Esophagus muscularis mucosa (tissue), 4 donors: ENCODE data around the gene TPBG. TPM values are rescaled to one million over a fixed set of nuclear protein-coding genes. Genes with fewer than 3 reads are reported as not detected.
"Not testable (repeated sequence)": the region's sequence is repeated elsewhere in the genome, so short reads cannot be mapped to it uniquely, and the experiment has no call there.

ENCODE experiments used
- DNase-seq: peaks from one replicate; pipeline ENCODE4 v3.0.0-alpha.2; 2017; ENCODE audit errors: extremely low spot score
- H3K27ac ChIP-seq, 4 donors: fragments of 200-600 bp; sonication (generic); replicated peaks in 1 of 4; 1 replicate in 3 of 4; 2 replicates in 1 of 4; pipeline ENCODE4 v1.5.1; 2016 to 2019; ENCODE audit warnings: mild to moderate bottlenecking in 1 of 4
- H3K27me3 ChIP-seq, 4 donors: fragments of 200-600 bp; sonication (generic); one replicate each; pipeline versions ENCODE4 v1.5.1 to v1.6.0; 2016 to 2019
- H3K36me3 ChIP-seq, 4 donors: fragments of 200-600 bp; sonication (generic); one replicate each; pipeline ENCODE4 v1.5.1; 2016 to 2019
- H3K4me1 ChIP-seq, 4 donors: fragments of 200-600 bp; sonication (generic); one replicate each; pipeline ENCODE4 v1.5.1; 2016 to 2019
- H3K4me3 ChIP-seq, 4 donors: fragments of 200-600 bp; sonication (generic); 1 replicate in 2 of 4; 2 replicates in 2 of 4; pipeline ENCODE4 v1.5.1; 2016 to 2019; ENCODE audit warnings: mild to moderate bottlenecking in 4 of 4, moderate library complexity in 1 of 4
- H3K9me3 ChIP-seq, 4 donors: fragments of 200-600 bp; sonication (generic); 1 replicate in 3 of 4; 2 replicates in 1 of 4; pipeline ENCODE4 v1.5.1; 2016 to 2019
- CTCF ChIP-seq, 3 experiments: fragments of 200-600 bp in 2 of 3; fragments of 450-650 bp in 1 of 3; sonication (generic) in 2 of 3; IDR thresholded peaks; one replicate each; pipeline ENCODE4 v1.5.1; 2017 to 2019; ENCODE audit warnings: antibody characterized with exemption in 3 of 3, mild to moderate bottlenecking in 2 of 3, moderate library complexity in 1 of 3
- EP300 ChIP-seq: sonication (generic); formaldehyde crosslinking; IDR thresholded peaks from one replicate; pipeline ENCODE4 v1.6.1; 2017; ENCODE audit warnings: antibody characterized with exemption
- POLR2A ChIP-seq: fragments of 450-650 bp; IDR thresholded peaks from one replicate; pipeline ENCODE4 v1.6.1; 2017; ENCODE audit warnings: antibody characterized with exemption, moderate library complexity, mild to moderate bottlenecking, low read depth
- POLR2AphosphoS5 ChIP-seq, 2 donors: sonication (generic); formaldehyde crosslinking; IDR thresholded peaks; one replicate each; pipeline ENCODE4 v1.6.1; 2017; ENCODE audit warnings: antibody characterized with exemption in 2 of 2
- WGBS: methylation state at CpG from one replicate; pipeline ENCODE4 v1.1.5; 2018; 5-methylcytosine and 5-hydroxymethylcytosine counted together
- intact Hi-C: fragments of 100-400 bp; cut with DNase I; formaldehyde crosslinking; loops from one replicate; pipeline ENCODE4 v1.15.1; 2023
- total RNA-seq, 4 donors: library from RNA; depleted of rRNA; stranded (reverse); fragments of >200 nt; gene quantifications; one replicate each; pipeline versions ENCODE4 v1.1.0 to v1.2.1, GENCODE V29; 2016

TPBG gene
- total RNA-seq, 4 donors from 2014 or later = 111 to 181 (median 118) TPM

GRCh38 chr6:82380566-82381185 lies 17.1 kb downstream of the TPBG start:
- TF ChIP-seq POLR2AphosphoS5 (IDR thresholded peaks at IDR 0.05) = no peak
- intact Hi-C loops = no loop called here
- no peak for DNase-seq
- Histone ChIP-seq H3K36me3 (no peaks in the 10 kb centered on the region), H3K9me3 (no peaks in the 10 kb centered on the region), H3K27ac (peak overlapping the region; percentile 33 to 77 (median 36)), H3K27me3 (no peaks in the 10 kb centered on the region), H3K4me3 (no peak overlapping the region), H3K4me1 (peaks cover 0 to 49% (median 34%) of the 10 kb centered on the region in 4 donors)
- WGBS = 77% methylated on average over 9 of the region's 9 CpGs

- Histone ChIP-seq H3K9me3 (no peaks in the 10 kb centered on the region), H3K4me3 (no peak overlapping the region), H3K36me3 (no peaks in the 10 kb centered on the region), H3K27me3 (no peaks in the 10 kb centered on the region), H3K4me1 (peaks cover 0 to 55% (median 40%) of the 10 kb centered on the region in 4 donors), H3K27ac (peak overlapping the region; percentile 12 to 77 (median 36))
- DNase-seq = no peak
- TF ChIP-seq POLR2A = no peak
- TF ChIP-seq POLR2AphosphoS5 (IDR thresholded peaks at IDR 0.05) = no peak
- TF ChIP-seq EP300 = no peak
- TF ChIP-seq CTCF (IDR thresholded peaks at IDR 0.05) = no peak
- intact Hi-C loops = no loop called here
- WGBS = 90% methylated on average over 1 of the region's 1 CpG
Observed at GRCh38 chr6:82381278-82381677, 17.7 kb downstream of the TPBG start.

GRCh38 chr6:82385102-82385501 lies 21.5 kb downstream of the TPBG start:
- H3K27me3 ChIP-seq = no peaks in the 10 kb centered on the region
- intact Hi-C loops = no loop called here
- no peak for DNase-seq
- TF ChIP-seq POLR2AphosphoS5 (IDR thresholded peaks at IDR 0.05) = no peak
- TF ChIP-seq POLR2A = no peak
- H3K36me3 ChIP-seq = no peaks in the 10 kb centered on the region
- no peaks in the 10 kb centered on the region for H3K9me3 ChIP-seq
- H3K27ac ChIP-seq = peak overlapping the region; percentile 65 to 77 (median 75)
- 50% methylated on average over 3 of the region's 3 CpGs for whole genome bisulfite sequencing
- peak overlapping the region in 2 of 4 donors; percentile 1 to 18 for H3K4me3 ChIP-seq
- H3K4me1 ChIP-seq = peaks cover 0 to 61% (median 53%) of the 10 kb centered on the region in 4 donors

- no peaks in the 10 kb centered on the region for H3K27me3 ChIP-seq
- no peak for TF ChIP-seq CTCF (IDR thresholded peaks at IDR 0.05)
- no peak for TF ChIP-seq POLR2A
- TF ChIP-seq EP300 = no peak
- TF ChIP-seq POLR2AphosphoS5 (IDR thresholded peaks at IDR 0.05) = no peak
Observed at GRCh38 chr6:82385546-82385945, 21.9 kb downstream of the TPBG start.

GRCh38 chr6:82385961-82386360 lies 22.3 kb downstream of the TPBG start:
- Histone ChIP-seq H3K36me3 (no peaks in the 10 kb centered on the region), H3K27ac (peak overlapping the region; percentile 65 to 77 (median 75)), H3K4me1 (peaks cover 0 to 52% (median 47%) of the 10 kb centered on the region in 4 donors), H3K27me3 (no peaks in the 10 kb centered on the region), H3K4me3 (no peak overlapping the region), H3K9me3 (no peaks in the 10 kb centered on the region)
- DNase-seq = no peak
- intact Hi-C loops = no loop called here
- TF ChIP-seq POLR2A (no peak), POLR2AphosphoS5 (IDR thresholded peaks at IDR 0.05) (no peak), CTCF (IDR thresholded peaks at IDR 0.05) (no peak), EP300 (no peak)
- WGBS = 74% methylated on average over 2 of the region's 2 CpGs

More at GRCh38 chr6:82385546-82385945, 21.9 kb downstream of the TPBG start:
- Histone ChIP-seq H3K36me3 (no peaks in the 10 kb centered on the region), H3K27ac (peak overlapping the region; percentile 65 to 77 (median 75)), H3K4me3 (peak overlapping the region in 1 of 4 donors; percentile 18), H3K9me3 (no peaks in the 10 kb centered on the region), H3K4me1 (peaks cover 0 to 57% (median 51%) of the 10 kb centered on the region in 4 donors)
- 40% methylated on average over 2 of the region's 2 CpGs for WGBS
- intact Hi-C loops = no loop called here
- no peak for DNase-seq

GRCh38 chr6:82394770-82395169 lies 31.2 kb downstream of the TPBG start:
- H3K27ac ChIP-seq, DNase-seq, H3K9me3 ChIP-seq, H3K27me3 ChIP-seq, intact Hi-C loops, H3K4me3 ChIP-seq, H3K36me3 ChIP-seq: not testable (repeated sequence)
- H3K4me1 ChIP-seq = peaks cover 0 to 28% (median 22%) of the 10 kb centered on the region in 4 donors
- 87% methylated on average over 14 of the region's 15 CpGs for WGBS
